IMR-90 (cell line): ENCODE data around the gene PGF. TPM values are rescaled to one million over a fixed set of nuclear protein-coding genes. Genes with fewer than 3 reads are reported as not detected.
A peak's percentile ranks its signal among the peaks of the same experiment; 100 is the strongest.

Experiments used
- ATAC-seq: fragments of 200-7000 bp; cut with Tn5 transposase; 2 replicates; pipeline ENCODE4 v1.9.1; 2020; ENCODE audit warnings: low read depth, mild to moderate bottlenecking, moderate library complexity
- BruUV-seq: library from RNA; stranded (reverse); fragments of 400-500 nt; replicated peaks from 2 replicates; lab custom pipeline; 2021; lab: Mats Ljungman, UMichigan
- CTCF ChIA-PET: fragments of 300-600 bp; formaldehyde crosslinking; extraction: SDS; loops from one replicate; lab custom pipeline; 2021; ENCODE audit warnings: antibody characterized with exemption; lab: Yijun Ruan, JAX
- POLR2A ChIA-PET: fragments of 300-600 bp; sonication (Branson Sonifier 250); formaldehyde crosslinking; loops from one replicate; lab custom pipeline; 2022; ENCODE audit warnings: antibody characterized with exemption; ENCODE audit not compliant: unreplicated experiment; lab: Charles Lee
- DNase-seq: peaks from one replicate; pipeline ENCODE4 v3.0.0; 2013
- H2AFZ ChIP-seq: replicated peaks from 2 replicates; pipeline ENCODE3; 2013; ENCODE audit warnings: low read length, mild to moderate bottlenecking; ENCODE audit not compliant: poor library complexity
- H2AK5ac ChIP-seq: 2 replicates; pipeline ENCODE4 v1.6.1; 2013; ENCODE audit warnings: low read depth, low read length, inconsistent platforms
- H2AK9ac ChIP-seq: replicated peaks from 2 replicates; pipeline ENCODE3; 2013; ENCODE audit warnings: mild to moderate bottlenecking, low read depth, low read length, moderate library complexity; ENCODE audit not compliant: poor library complexity
- H2BK120ac ChIP-seq: 2 replicates; pipeline ENCODE4 v1.6.1; 2013; ENCODE audit warnings: low read depth, low read length, inconsistent platforms
- H2BK15ac ChIP-seq: 3 replicates; pipeline ENCODE4 v1.6.1; 2013; ENCODE audit warnings: low read depth, low read length, inconsistent platforms
- H2BK20ac ChIP-seq: 2 replicates; pipeline ENCODE4 v1.6.1; 2013; ENCODE audit warnings: low read depth, mild to moderate bottlenecking, inconsistent platforms, low read length, moderate library complexity
- H2BK5ac ChIP-seq: 2 replicates; pipeline ENCODE4 v1.6.1; 2013; ENCODE audit warnings: mild to moderate bottlenecking, low read depth, low read length, inconsistent platforms; ENCODE audit not compliant: poor library complexity, severe bottlenecking
- H3K14ac ChIP-seq: replicated peaks from 2 replicates; pipeline ENCODE4 v1.6.1; 2013; ENCODE audit warnings: low read depth, low read length, inconsistent platforms
- H3K18ac ChIP-seq: 2 replicates; pipeline ENCODE4 v1.6.1; 2013; ENCODE audit warnings: low read depth, low read length, control low read depth
- H3K23ac ChIP-seq: 2 replicates; pipeline ENCODE4 v1.6.1; 2013; ENCODE audit warnings: low read depth, low read length, inconsistent platforms
- H3K27ac ChIP-seq: 2 replicates; pipeline ENCODE4 v1.5.1; 2013; ENCODE audit warnings: mild to moderate bottlenecking, control low read depth, low read length; ENCODE audit not compliant: insufficient read depth
- H3K27me3 ChIP-seq: 2 replicates; pipeline ENCODE4 v1.6.1; 2013; ENCODE audit warnings: low read length; ENCODE audit not compliant: control insufficient read depth, insufficient read depth
- H3K36me3 ChIP-seq: 2 replicates; pipeline ENCODE4 v1.6.1; 2013; ENCODE audit warnings: low read length, mixed read lengths; ENCODE audit not compliant: control insufficient read depth, insufficient read depth
- H3K4ac ChIP-seq: 2 replicates; pipeline ENCODE4 v1.6.1; 2013; ENCODE audit warnings: low read depth, low read length, inconsistent platforms
- H3K4me1 ChIP-seq: 2 replicates; pipeline ENCODE4 v1.6.1; 2013; ENCODE audit warnings: low read length, mixed read lengths; ENCODE audit not compliant: control insufficient read depth, insufficient read depth
- H3K4me2 ChIP-seq: 2 replicates; pipeline ENCODE4 v1.6.1; 2013; ENCODE audit warnings: low read depth, mild to moderate bottlenecking, control low read depth, low read length, moderate library complexity
- H3K4me3 ChIP-seq: 2 replicates; pipeline ENCODE4 v1.5.1; 2013; ENCODE audit warnings: low read depth, mild to moderate bottlenecking, control low read depth, low read length, moderate library complexity; ENCODE audit not compliant: insufficient read depth
- H3K56ac ChIP-seq: 2 replicates; pipeline ENCODE4 v1.6.1; 2013; ENCODE audit warnings: low read length, inconsistent platforms; ENCODE audit not compliant: insufficient read depth; ENCODE audit errors: extremely low read depth
- H3K79me1 ChIP-seq, 2 experiments: 2 replicates each; pipeline ENCODE4 v1.6.1; 2013; ENCODE audit warnings: low read length in 2 of 2, inconsistent platforms in 1 of 2, low read depth in 1 of 2
- H3K9ac ChIP-seq: 2 replicates; pipeline ENCODE4 v1.6.1; 2013; ENCODE audit warnings: low read depth, low read length, control low read depth
- H3K9me1 ChIP-seq: 2 replicates; pipeline ENCODE4 v1.6.1; 2013; ENCODE audit warnings: low read length, inconsistent platforms; ENCODE audit not compliant: insufficient read depth
- H3K9me3 ChIP-seq: 2 replicates; pipeline ENCODE4 v1.6.1; 2013; ENCODE audit warnings: low read length; ENCODE audit not compliant: control insufficient read depth, insufficient read depth
- H4K20me1 ChIP-seq: 2 replicates; pipeline ENCODE4 v1.6.1; 2013; ENCODE audit warnings: low read length, inconsistent platforms; ENCODE audit not compliant: insufficient read depth
- H4K5ac ChIP-seq: 2 replicates; pipeline ENCODE4 v1.6.1; 2013; ENCODE audit warnings: mild to moderate bottlenecking, low read depth, low read length, control low read depth
- H4K8ac ChIP-seq, 2 experiments: 2 replicates each; pipeline ENCODE4 v1.6.1; 2013; ENCODE audit warnings: low read depth in 2 of 2, low read length in 2 of 2, control low read depth in 1 of 2, inconsistent platforms in 1 of 2
- H4K91ac ChIP-seq: 2 replicates; pipeline ENCODE4 v1.6.1; 2013; ENCODE audit warnings: low read depth, low read length, inconsistent platforms; ENCODE audit not compliant: insufficient read depth
- BHLHE40 ChIP-seq: fragments of 150-350 bp; IDR thresholded peaks from 2 replicates; pipeline ENCODE4 v1.6.1; 2016; ENCODE audit warnings: mild to moderate bottlenecking, low read depth, low read length
- CEBPB ChIP-seq: IDR thresholded peaks from 2 replicates; pipeline ENCODE4 v1.6.1; 2012; ENCODE audit warnings: low read depth, low read length, improper control_type of control experiment
- CHD1 ChIP-seq: IDR thresholded peaks from 2 replicates; pipeline ENCODE4 v1.6.1; 2012; ENCODE audit warnings: low read depth, low read length, improper control_type of control experiment
- FOS ChIP-seq: fragments of 150-350 bp; IDR thresholded peaks from 2 replicates; pipeline ENCODE4 v1.6.1; 2016; ENCODE audit warnings: low read depth, low read length
- MAFK ChIP-seq: IDR thresholded peaks from 2 replicates; pipeline ENCODE4 v1.6.1; 2012; ENCODE audit warnings: low read depth, low read length, improper control_type of control experiment
- MAZ ChIP-seq: IDR thresholded peaks from 2 replicates; pipeline ENCODE4 v1.6.1; 2012; ENCODE audit warnings: low read depth, mild to moderate bottlenecking, low read length, improper control_type of control experiment, moderate library complexity, borderline replicate concordance
- MXI1 ChIP-seq: IDR thresholded peaks from 2 replicates; pipeline ENCODE4 v1.6.1; 2012; ENCODE audit warnings: low read depth, mild to moderate bottlenecking, low read length, moderate library complexity, borderline replicate concordance
- NFE2L2 ChIP-seq: fragments of 150-350 bp; IDR thresholded peaks from 2 replicates; pipeline ENCODE4 v1.6.1; 2016; ENCODE audit warnings: low read depth, mild to moderate bottlenecking, low read length
- POLR2A ChIP-seq: IDR thresholded peaks from 2 replicates; pipeline ENCODE4 v1.6.1; 2012; ENCODE audit warnings: mild to moderate bottlenecking, low read depth, low read length
- RAD21 ChIP-seq: IDR thresholded peaks from 2 replicates; pipeline ENCODE4 v1.6.1; 2012; ENCODE audit warnings: low read length, improper control_type of control experiment
- RCOR1 ChIP-seq: IDR thresholded peaks from 2 replicates; pipeline ENCODE4 v1.6.1; 2012; ENCODE audit warnings: mild to moderate bottlenecking, low read length, improper control_type of control experiment; ENCODE audit not compliant: insufficient replicate concordance
- RFX5 ChIP-seq: IDR thresholded peaks from 2 replicates; pipeline ENCODE4 v1.8.0; 2012; ENCODE audit warnings: low read depth, mild to moderate bottlenecking, low read length, moderate library complexity
- SMC3 ChIP-seq: fragments of 150-350 bp; IDR thresholded peaks from 2 replicates; pipeline ENCODE4 v1.6.1; 2016; ENCODE audit warnings: low read depth, mild to moderate bottlenecking, antibody characterized with exemption, low read length, moderate library complexity
- WGBS, 2 experiments: methylation state at CpG; one replicate each; pipeline versions ENCODE4 v1.1.5 to v1.1.7; 2013; ENCODE audit warnings: missing lambda C conversion rate in 2 of 2; ENCODE audit not compliant: insufficient read length in 1 of 2; ENCODE audit errors: extremely low coverage in 2 of 2; 5-methylcytosine and 5-hydroxymethylcytosine counted together
- dilution Hi-C: fragments of 300-500 bp; cut with HindIII; formaldehyde crosslinking; loops from one replicate; pipeline ENCODE4 v1.14.3; 2018; ENCODE audit warnings: low sequenced_read_pairs; ENCODE audit not compliant: unreplicated experiment
- in situ Hi-C: fragments of 300-500 bp; cut with MboI; formaldehyde crosslinking; loops from 3 replicates; pipeline ENCODE4 v1.14.3; 2019; ENCODE audit warnings: low sequenced_read_pairs, inconsistent platforms, mixed read lengths
- intact Hi-C: fragments of 100-400 bp; cut with micrococcal nuclease; formaldehyde crosslinking; loops from 2 replicates; pipeline ENCODE4 v1.10.0; 2022
- polyA plus RNA-seq, 3 experiments: library from polyadenylated mRNA; depleted of rRNA; stranded (reverse); fragments of >200 nt; gene quantifications; 2 replicates each; pipeline ENCODE4 v1.2.3, GENCODE V29; 2012; ENCODE audit warnings: low replicate concordance in 1 of 3
- total RNA-seq: library from RNA; depleted of rRNA; stranded (reverse); fragments of >200 nt; gene quantifications from 2 replicates; pipeline ENCODE4 v1.2.3, GENCODE V29; 2012
- TF ChIP-seq, protein P1 (sequence below): fragments of 150-350 bp; IDR thresholded peaks from 2 replicates; pipeline ENCODE4 v1.6.1; 2016; ENCODE audit warnings: low read depth, mild to moderate bottlenecking, low read length, moderate library complexity, borderline replicate concordance
- TF ChIP-seq, protein P2 (sequence below): fragments of 150-350 bp; IDR thresholded peaks from 2 replicates; pipeline ENCODE4 v1.6.1; 2017; ENCODE audit warnings: mild to moderate bottlenecking, antibody characterized with exemption, low read length, low read depth
- TF ChIP-seq, protein P3 (sequence below): conservative IDR thresholded peaks from 2 replicates; pipeline ENCODE4 v1.5.1; 2012; ENCODE audit warnings: mild to moderate bottlenecking, low read depth, low read length, improper control_type of control experiment

PGF gene
- total and polyA plus RNA-seq, 2 of the 4 experiments (the other 2 are of a cell fraction): 0.36 to 0.39 TPM

DNA sequence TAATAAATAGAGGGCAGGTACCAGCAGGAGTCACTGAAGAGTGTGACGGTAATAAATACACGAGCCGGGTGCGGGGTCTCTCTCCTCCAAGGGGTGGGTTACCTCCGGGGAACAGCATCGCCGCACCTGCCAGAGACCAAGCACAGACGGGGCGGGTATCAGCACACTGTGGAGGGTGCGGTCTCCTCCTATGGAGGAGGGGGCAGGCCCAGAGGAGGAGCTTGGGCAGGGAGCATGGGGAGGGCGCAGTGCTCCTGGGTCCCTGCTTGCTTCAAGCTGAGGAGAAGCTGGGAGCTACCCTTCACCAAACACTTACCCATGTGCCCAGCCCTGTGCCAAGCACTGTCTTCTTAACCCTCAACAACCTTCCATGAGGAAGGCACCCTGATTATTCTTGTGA lies 12.8 kb downstream of the PGF start:
- dilution Hi-C loops: no loop called here
- H3K4me2 ChIP-seq: no peak overlapping the region
- in situ Hi-C loops: no loop called here

More for the DNA sequence above, 12.8 kb downstream of the PGF start:
- ChIA-PET POLR2A (no interaction called here), CTCF (interaction anchor here (1.5 kb wide), 1 partner anchor 146 kb away, joined by 7 read pairs; no protein-coding TSS in a partner anchor)
- Histone ChIP-seq H4K5ac (no peak overlapping the region), H3K27ac (no peak overlapping the region), H4K20me1 (no peaks in the 10 kb centered on the region), H3K23ac (no peak overlapping the region), H4K91ac (no peak overlapping the region), H3K18ac (no peak overlapping the region), H3K4me1 (peaks cover 21% of the 10 kb centered on the region), H3K27me3 (no peaks in the 10 kb centered on the region), H3K9ac (no peak overlapping the region), H2BK20ac (no peak overlapping the region), H3K36me3 (no peaks in the 10 kb centered on the region), H4K8ac (no peak overlapping the region; a peak in 1 of 4 replicates), H2BK120ac (no peak overlapping the region), H2BK15ac (no peak overlapping the region; the same call in 2 of the 3 replicates), H2AK5ac (peak overlapping the region; percentile 20; the same call in 1 of the 2 replicates), H3K4ac (no peak overlapping the region), H3K4me3 (no peak overlapping the region), H2BK5ac (no peak overlapping the region), H3K14ac (no peak overlapping the region), H3K9me3 (no peaks in the 10 kb centered on the region), H3K56ac (no peak overlapping the region), H2AK9ac (peak overlapping the region; percentile 16), H3K9me1 (peaks cover 18% of the 10 kb centered on the region), H2AFZ (peak overlapping the region; percentile 23), H3K79me1 (no peaks in the 10 kb centered on the region)
- no peak for DNase-seq
- intact Hi-C loops: loop anchor here (5.0 to 10.0 kb wide), 2 partner anchors 125 to 352 kb away; partner anchors contain the start of gene ZC2HC1C
- BruUV-seq: no TSS peak
- TF ChIP-seq RCOR1: no peak
- TF ChIP-seq, protein P1, sequence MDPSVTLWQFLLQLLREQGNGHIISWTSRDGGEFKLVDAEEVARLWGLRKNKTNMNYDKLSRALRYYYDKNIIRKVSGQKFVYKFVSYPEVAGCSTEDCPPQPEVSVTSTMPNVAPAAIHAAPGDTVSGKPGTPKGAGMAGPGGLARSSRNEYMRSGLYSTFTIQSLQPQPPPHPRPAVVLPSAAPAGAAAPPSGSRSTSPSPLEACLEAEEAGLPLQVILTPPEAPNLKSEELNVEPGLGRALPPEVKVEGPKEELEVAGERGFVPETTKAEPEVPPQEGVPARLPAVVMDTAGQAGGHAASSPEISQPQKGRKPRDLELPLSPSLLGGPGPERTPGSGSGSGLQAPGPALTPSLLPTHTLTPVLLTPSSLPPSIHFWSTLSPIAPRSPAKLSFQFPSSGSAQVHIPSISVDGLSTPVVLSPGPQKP: no peak
- TF ChIP-seq MXI1: no peak
- TF ChIP-seq RAD21: no peak
- no peak for TF ChIP-seq NFE2L2
- TF ChIP-seq SMC3: no peak
- no peak for TF ChIP-seq CEBPB
- TF ChIP-seq, protein P2, sequence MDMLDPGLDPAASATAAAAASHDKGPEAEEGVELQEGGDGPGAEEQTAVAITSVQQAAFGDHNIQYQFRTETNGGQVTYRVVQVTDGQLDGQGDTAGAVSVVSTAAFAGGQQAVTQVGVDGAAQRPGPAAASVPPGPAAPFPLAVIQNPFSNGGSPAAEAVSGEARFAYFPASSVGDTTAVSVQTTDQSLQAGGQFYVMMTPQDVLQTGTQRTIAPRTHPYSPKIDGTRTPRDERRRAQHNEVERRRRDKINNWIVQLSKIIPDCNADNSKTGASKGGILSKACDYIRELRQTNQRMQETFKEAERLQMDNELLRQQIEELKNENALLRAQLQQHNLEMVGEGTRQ: no peak
- no peak for TF ChIP-seq RFX5
- no peak for TF ChIP-seq MAFK
- no peak for TF ChIP-seq CHD1
- TF ChIP-seq, protein P3, sequence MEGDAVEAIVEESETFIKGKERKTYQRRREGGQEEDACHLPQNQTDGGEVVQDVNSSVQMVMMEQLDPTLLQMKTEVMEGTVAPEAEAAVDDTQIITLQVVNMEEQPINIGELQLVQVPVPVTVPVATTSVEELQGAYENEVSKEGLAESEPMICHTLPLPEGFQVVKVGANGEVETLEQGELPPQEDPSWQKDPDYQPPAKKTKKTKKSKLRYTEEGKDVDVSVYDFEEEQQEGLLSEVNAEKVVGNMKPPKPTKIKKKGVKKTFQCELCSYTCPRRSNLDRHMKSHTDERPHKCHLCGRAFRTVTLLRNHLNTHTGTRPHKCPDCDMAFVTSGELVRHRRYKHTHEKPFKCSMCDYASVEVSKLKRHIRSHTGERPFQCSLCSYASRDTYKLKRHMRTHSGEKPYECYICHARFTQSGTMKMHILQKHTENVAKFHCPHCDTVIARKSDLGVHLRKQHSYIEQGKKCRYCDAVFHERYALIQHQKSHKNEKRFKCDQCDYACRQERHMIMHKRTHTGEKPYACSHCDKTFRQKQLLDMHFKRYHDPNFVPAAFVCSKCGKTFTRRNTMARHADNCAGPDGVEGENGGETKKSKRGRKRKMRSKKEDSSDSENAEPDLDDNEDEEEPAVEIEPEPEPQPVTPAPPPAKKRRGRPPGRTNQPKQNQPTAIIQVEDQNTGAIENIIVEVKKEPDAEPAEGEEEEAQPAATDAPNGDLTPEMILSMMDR: no peak
- no peak for TF ChIP-seq MAZ
- no peak for TF ChIP-seq FOS
- TF ChIP-seq BHLHE40: no peak
- TF ChIP-seq POLR2A: no peak
- WGBS, 2 experiments: 67% methylated on average over 1 of the region's 11 CpGs; no CpG with 5 or more reads in 1 of the 2 experiments
- ATAC-seq: no peak
